ENCODE results near the gene UBE3A. TPM values are rescaled to one million over a fixed set of nuclear protein-coding genes. Genes with fewer than 3 reads are reported as not detected.
"Not testable (repeated sequence)": the region's sequence is repeated elsewhere in the genome, so short reads cannot be mapped to it uniquely, and the experiment has no call there.

The UBE3A gene
- total RNA-seq, 1 donor from 2014 or later, result 104 TPM

- intact Hi-C loops (cut with DNase I), result no loop called here
- DNase-seq (ENCODE audit: missing footprints), result no peak
- ATAC-seq, result no peak
These were observed 28.2 kb downstream of the UBE3A start for GRCh38 chr15:25410649-25411048.

- ATAC-seq; intact Hi-C loops (cut with DNase I); DNase-seq (ENCODE audit: missing footprints): not testable (repeated sequence)
These were observed 29.1 kb downstream of the UBE3A start for GRCh38 chr15:25409731-25410130.

- DNase-seq (ENCODE audit: missing footprints) (no peak), ATAC-seq (no peak)
- intact Hi-C loops (cut with DNase I), result no loop called here
These were observed 29.9 kb downstream of the UBE3A start for GRCh38 chr15:25408929-25409328.

- ATAC-seq (peak; percentile 58), DNase-seq (ENCODE audit: missing footprints) (no peak)
- intact Hi-C loops (cut with DNase I), result no loop called here
These were observed 30.4 kb downstream of the UBE3A start for GRCh38 chr15:25408428-25408827.

GRCh38 chr15:25407950-25408349 is 30.9 kb downstream of the UBE3A start:
- intact Hi-C loops (cut with DNase I), result no loop called here
- DNase-seq (ENCODE audit: missing footprints) (no peak), ATAC-seq (peak; percentile 33)

GRCh38 chr15:25406846-25407245 is 32.0 kb downstream of the UBE3A start:
- DNase-seq (ENCODE audit: missing footprints) (no peak), ATAC-seq (no peak)
- intact Hi-C loops (cut with DNase I), result no loop called here

- no peak for ATAC-seq
- intact Hi-C loops (cut with DNase I), result no loop called here
- DNase-seq (ENCODE audit: missing footprints), result no peak
These were observed 32.6 kb downstream of the UBE3A start for GRCh38 chr15:25406261-25406660.

- no peak for DNase-seq (ENCODE audit: missing footprints)
- no peak for ATAC-seq
- intact Hi-C loops (cut with DNase I), result no loop called here
These were observed 35.1 kb downstream of the UBE3A start for GRCh38 chr15:25403771-25404170.

GRCh38 chr15:25402342-25402741 is 36.5 kb downstream of the UBE3A start:
- DNase-seq (ENCODE audit: missing footprints) (no peak), ATAC-seq (no peak)
- intact Hi-C loops (cut with DNase I), result no loop called here

- intact Hi-C loops (cut with DNase I), result no loop called here
- ATAC-seq (no peak), DNase-seq (ENCODE audit: missing footprints) (no peak)
These were observed 37.3 kb downstream of the UBE3A start for GRCh38 chr15:25401501-25401900.

- ATAC-seq (no peak), DNase-seq (ENCODE audit: missing footprints) (no peak)
- intact Hi-C loops (cut with DNase I), result no loop called here
These were observed 41.7 kb downstream of the UBE3A start for GRCh38 chr15:25397100-25397499.

- ATAC-seq (no peak), DNase-seq (ENCODE audit: missing footprints) (no peak)
- intact Hi-C loops (cut with DNase I), result no loop called here
These were observed 43.9 kb downstream of the UBE3A start for GRCh38 chr15:25394898-25395297.

GRCh38 chr15:25392806-25393205 is 46.0 kb downstream of the UBE3A start:
- intact Hi-C loops (cut with DNase I), result no loop called here
- no peak for ATAC-seq
- no peak for DNase-seq (ENCODE audit: missing footprints)

- DNase-seq (ENCODE audit: missing footprints) (no peak), ATAC-seq (peak; percentile 78)
- intact Hi-C loops (cut with DNase I), result no loop called here
These were observed 46.7 kb downstream of the UBE3A start for GRCh38 chr15:25391971-25392721.

- intact Hi-C loops (cut with DNase I), result no loop called here
- ATAC-seq, result no peak
These were observed 52.8 kb downstream of the UBE3A start for GRCh38 chr15:25385986-25386385.

GRCh38 chr15:25381579-25381978 is 57.2 kb downstream of the UBE3A start:
- DNase-seq (ENCODE audit: missing footprints) (no peak), ATAC-seq (no peak)
- intact Hi-C loops (cut with DNase I), result no loop called here

More at GRCh38 chr15:25385986-25386385, 52.8 kb downstream of the UBE3A start:
- DNase-seq (ENCODE audit: missing footprints), result no peak

- DNase-seq (ENCODE audit: missing footprints) (no peak), ATAC-seq (no peak)
- intact Hi-C loops (cut with DNase I), result no loop called here
These were observed 60.3 kb downstream of the UBE3A start for GRCh38 chr15:25378501-25378901.

- intact Hi-C loops (cut with DNase I), result no loop called here
- ATAC-seq (no peak), DNase-seq (ENCODE audit: missing footprints) (no peak)
These were observed 63.3 kb downstream of the UBE3A start for GRCh38 chr15:25375557-25375956.

- DNase-seq (ENCODE audit: missing footprints) (peak; percentile 71), ATAC-seq (no peak)
- intact Hi-C loops (cut with DNase I), result no loop called here
These were observed 64.7 kb downstream of the UBE3A start for GRCh38 chr15:25374143-25374542.

- no peak for ATAC-seq
- intact Hi-C loops (cut with DNase I), result no loop called here
- DNase-seq (ENCODE audit: missing footprints), result no peak
These were observed 66.5 kb downstream of the UBE3A start for GRCh38 chr15:25372298-25372697.

GRCh38 chr15:25368850-25369249 is 70.0 kb downstream of the UBE3A start:
- intact Hi-C loops (cut with DNase I), result no loop called here
- ATAC-seq (no peak), DNase-seq (ENCODE audit: missing footprints) (no peak)
